Panc1 (cell line): ENCODE results near the gene SIRPB1.

ENCODE experiments used
- POLR2AphosphoS5 ChIP-seq: IDR thresholded peaks from 2 replicates; pipeline ENCODE4 v1.6.1; 2012; ENCODE audit warnings: mild to moderate bottlenecking, low read depth, low read length, moderate library complexity
- SIN3A ChIP-seq: IDR thresholded peaks from 2 replicates; pipeline ENCODE4 v1.6.1; 2012; ENCODE audit warnings: low read depth, mild to moderate bottlenecking, low read length, moderate library complexity, borderline replicate concordance; ENCODE audit not compliant: insufficient read depth
- TCF7L2 ChIP-seq: IDR thresholded peaks from 2 replicates; pipeline ENCODE4 v1.6.1; 2011; ENCODE audit warnings: mild to moderate bottlenecking, low read depth, low read length, inconsistent platforms
- TF ChIP-seq, protein P1 (sequence below): fragments of 450-650 bp; IDR thresholded peaks from 2 replicates; pipeline ENCODE4 v1.5.1; 2017; ENCODE audit warnings: mild to moderate bottlenecking
- TF ChIP-seq, protein P2 (sequence below), 2 experiments: IDR thresholded peaks; 2 replicates each; pipeline ENCODE4 v1.6.1; 2011 to 2012; ENCODE audit warnings: low read depth in 2 of 2, control low read depth in 1 of 2, low read length in 1 of 2, mild to moderate bottlenecking in 1 of 2, moderate library complexity in 1 of 2; ENCODE audit not compliant: insufficient read depth in 1 of 2

DNA sequence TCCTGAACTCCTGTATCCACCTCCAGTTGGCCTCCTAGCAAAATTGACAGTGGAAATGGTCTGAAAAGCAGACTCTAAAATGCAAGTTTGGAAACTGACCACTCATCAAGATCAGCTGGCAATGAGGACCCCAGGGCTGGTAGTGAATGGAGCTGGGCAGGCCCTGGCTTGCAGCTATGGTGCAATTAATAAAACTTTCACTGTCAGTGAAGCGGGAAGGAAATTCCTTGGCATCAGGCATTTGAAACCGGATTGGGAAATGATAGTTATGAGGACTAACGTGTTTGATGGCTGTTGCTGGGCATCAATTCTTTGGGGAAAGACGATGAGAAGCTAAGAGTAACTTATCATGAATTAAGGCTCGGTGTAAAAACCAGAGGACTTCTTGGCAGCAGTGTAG, 19.1 kb downstream of the SIRPB1 start:
- TF ChIP-seq, protein P1, sequence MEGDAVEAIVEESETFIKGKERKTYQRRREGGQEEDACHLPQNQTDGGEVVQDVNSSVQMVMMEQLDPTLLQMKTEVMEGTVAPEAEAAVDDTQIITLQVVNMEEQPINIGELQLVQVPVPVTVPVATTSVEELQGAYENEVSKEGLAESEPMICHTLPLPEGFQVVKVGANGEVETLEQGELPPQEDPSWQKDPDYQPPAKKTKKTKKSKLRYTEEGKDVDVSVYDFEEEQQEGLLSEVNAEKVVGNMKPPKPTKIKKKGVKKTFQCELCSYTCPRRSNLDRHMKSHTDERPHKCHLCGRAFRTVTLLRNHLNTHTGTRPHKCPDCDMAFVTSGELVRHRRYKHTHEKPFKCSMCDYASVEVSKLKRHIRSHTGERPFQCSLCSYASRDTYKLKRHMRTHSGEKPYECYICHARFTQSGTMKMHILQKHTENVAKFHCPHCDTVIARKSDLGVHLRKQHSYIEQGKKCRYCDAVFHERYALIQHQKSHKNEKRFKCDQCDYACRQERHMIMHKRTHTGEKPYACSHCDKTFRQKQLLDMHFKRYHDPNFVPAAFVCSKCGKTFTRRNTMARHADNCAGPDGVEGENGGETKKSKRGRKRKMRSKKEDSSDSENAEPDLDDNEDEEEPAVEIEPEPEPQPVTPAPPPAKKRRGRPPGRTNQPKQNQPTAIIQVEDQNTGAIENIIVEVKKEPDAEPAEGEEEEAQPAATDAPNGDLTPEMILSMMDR: no peak
- TF ChIP-seq, protein P2, sequence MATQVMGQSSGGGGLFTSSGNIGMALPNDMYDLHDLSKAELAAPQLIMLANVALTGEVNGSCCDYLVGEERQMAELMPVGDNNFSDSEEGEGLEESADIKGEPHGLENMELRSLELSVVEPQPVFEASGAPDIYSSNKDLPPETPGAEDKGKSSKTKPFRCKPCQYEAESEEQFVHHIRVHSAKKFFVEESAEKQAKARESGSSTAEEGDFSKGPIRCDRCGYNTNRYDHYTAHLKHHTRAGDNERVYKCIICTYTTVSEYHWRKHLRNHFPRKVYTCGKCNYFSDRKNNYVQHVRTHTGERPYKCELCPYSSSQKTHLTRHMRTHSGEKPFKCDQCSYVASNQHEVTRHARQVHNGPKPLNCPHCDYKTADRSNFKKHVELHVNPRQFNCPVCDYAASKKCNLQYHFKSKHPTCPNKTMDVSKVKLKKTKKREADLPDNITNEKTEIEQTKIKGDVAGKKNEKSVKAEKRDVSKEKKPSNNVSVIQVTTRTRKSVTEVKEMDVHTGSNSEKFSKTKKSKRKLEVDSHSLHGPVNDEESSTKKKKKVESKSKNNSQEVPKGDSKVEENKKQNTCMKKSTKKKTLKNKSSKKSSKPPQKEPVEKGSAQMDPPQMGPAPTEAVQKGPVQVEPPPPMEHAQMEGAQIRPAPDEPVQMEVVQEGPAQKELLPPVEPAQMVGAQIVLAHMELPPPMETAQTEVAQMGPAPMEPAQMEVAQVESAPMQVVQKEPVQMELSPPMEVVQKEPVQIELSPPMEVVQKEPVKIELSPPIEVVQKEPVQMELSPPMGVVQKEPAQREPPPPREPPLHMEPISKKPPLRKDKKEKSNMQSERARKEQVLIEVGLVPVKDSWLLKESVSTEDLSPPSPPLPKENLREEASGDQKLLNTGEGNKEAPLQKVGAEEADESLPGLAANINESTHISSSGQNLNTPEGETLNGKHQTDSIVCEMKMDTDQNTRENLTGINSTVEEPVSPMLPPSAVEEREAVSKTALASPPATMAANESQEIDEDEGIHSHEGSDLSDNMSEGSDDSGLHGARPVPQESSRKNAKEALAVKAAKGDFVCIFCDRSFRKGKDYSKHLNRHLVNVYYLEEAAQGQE (IDR thresholded peaks at IDR 0.05; ENCODE audit: insufficient read depth in 1 of 2, low read depth in 2 of 2, low read length in 1 of 2): no peak
- TF ChIP-seq POLR2AphosphoS5: no peak
- no peak for TF ChIP-seq TCF7L2
- TF ChIP-seq SIN3A: no peak
